Activated gamma-delta T cell (primary cell): ENCODE data around the gene ATG13.

ENCODE experiments used
- DNase-seq: peaks from one replicate; lab custom pipeline; 2025; lab: John Stamatoyannopoulos, UW

Gene ATG13

GRCh38 chr11:46607516-46607915, 9.8 kb upstream of the ATG13 start:
- DNase-seq, result no peak

- DNase-seq, result no peak
These were observed 8.0 kb upstream of the ATG13 start for GRCh38 chr11:46609386-46609785.

GRCh38 chr11:46611526-46612304, 5.6 kb upstream of the ATG13 start:
- DNase-seq, result no peak

GRCh38 chr11:46612326-46612725, 5.0 kb upstream of the ATG13 start:
- no peak for DNase-seq

GRCh38 chr11:46615756-46616155, 1.6 kb upstream of the ATG13 start:
- DNase-seq, result no peak

- DNase-seq, result no peak
These were observed 711 bp upstream of the ATG13 start for GRCh38 chr11:46616551-46617133.

- DNase-seq, result no peak
These were observed 590 bp downstream of the ATG13 start for GRCh38 chr11:46617972-46618314.

- no peak for DNase-seq
These were observed 1.5 kb downstream of the ATG13 start for GRCh38 chr11:46618837-46619236.

- no peak for DNase-seq
These were observed 8.1 kb downstream of the ATG13 start for GRCh38 chr11:46625406-46625805.

- no peak for DNase-seq
These were observed 11.6 kb downstream of the ATG13 start for GRCh38 chr11:46628961-46629360.

- no peak for DNase-seq
These were observed 12.9 kb downstream of the ATG13 start for GRCh38 chr11:46630237-46630636.

GRCh38 chr11:46631676-46632075, 14.3 kb downstream of the ATG13 start:
- DNase-seq, result no peak

- DNase-seq, result no peak
These were observed 15.1 kb downstream of the ATG13 start for GRCh38 chr11:46632502-46632901.

GRCh38 chr11:46633291-46634217, 16.2 kb downstream of the ATG13 start:
- no peak for DNase-seq

GRCh38 chr11:46635557-46636139, 18.3 kb downstream of the ATG13 start:
- DNase-seq, result no peak

GRCh38 chr11:46637546-46637945, 20.2 kb downstream of the ATG13 start:
- DNase-seq, result no peak

- DNase-seq, result no peak
These were observed 22.0 kb downstream of the ATG13 start for GRCh38 chr11:46639197-46639839.

GRCh38 chr11:46640036-46640788, 22.9 kb downstream of the ATG13 start:
- no peak for DNase-seq

GRCh38 chr11:46641639-46642038, 24.3 kb downstream of the ATG13 start:
- DNase-seq, result no peak

GRCh38 chr11:46642627-46643335, 25.4 kb downstream of the ATG13 start:
- no peak for DNase-seq
